Measurements from ENCODE around the gene WDR17.

WDR17 gene

DNA sequence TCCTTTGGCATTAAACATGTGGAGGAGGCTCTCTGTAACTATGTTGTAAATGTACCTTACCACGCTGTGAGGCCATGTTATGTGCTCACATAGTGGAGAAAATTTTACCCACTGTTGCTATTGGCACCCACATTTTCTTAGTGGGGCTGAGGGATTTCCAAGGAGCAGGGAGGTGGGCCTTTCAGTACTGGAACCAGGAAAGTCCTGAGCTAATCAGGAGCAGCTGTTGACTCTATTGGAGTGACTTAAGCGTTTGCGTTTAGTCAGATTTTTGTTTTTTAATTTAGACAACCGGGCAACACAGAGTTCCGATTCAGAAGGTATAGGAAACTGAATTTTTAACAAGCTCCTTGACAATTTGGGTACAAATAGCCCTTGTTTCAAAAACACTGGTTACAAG, 30.7 kb upstream of the WDR17 start:
- no peak overlapping the region for H3K4me3 ChIP-seq (ENCODE audit: control insufficient read depth in 1 of 7, extremely low read depth in 1 of 7, insufficient read depth in 4 of 7, low read depth in 2 of 7, low read length in 6 of 7)
- CTCF ChIA-PET, result interaction anchor here (0.7 to 6.8 kb wide), 8 partner anchors 12 to 310 kb away, joined by 3 to 84 read pairs (median 6); no protein-coding TSS in a partner anchor
- no peak for DNase-seq
- H3K36me3 ChIP-seq (ENCODE audit: control insufficient read depth in 4 of 4, insufficient read depth in 4 of 4, low read length in 3 of 4), result no peaks in the 10 kb centered on the region
- WGBS (ENCODE audit: insufficient coverage), result 93% methylated on average over 5 of the region's 5 CpGs
- POLR2A ChIA-PET, result no interaction called here
- H3K27ac ChIP-seq (ENCODE audit: insufficient read depth in 1 of 2, low read depth in 1 of 2, low read length in 2 of 2, poor library complexity in 1 of 2, severe bottlenecking in 2 of 2), result no peak overlapping the region
- peaks cover 0 to 4% (median 0%) of the 10 kb centered on the region in 4 experiments for H3K4me1 ChIP-seq (ENCODE audit: control extremely low read depth in 1 of 4, control insufficient read depth in 4 of 4, insufficient read depth in 4 of 4, low read length in 3 of 4)
- H3K27me3 ChIP-seq (replicated peaks in 2 of 5; ENCODE audit: control insufficient read depth in 4 of 5, insufficient read depth in 5 of 5, low read length in 4 of 5), result no peaks in the 10 kb centered on the region
- H3K9me3 ChIP-seq (ENCODE audit: control extremely low read depth in 1 of 5, control insufficient read depth in 4 of 5, insufficient read depth in 2 of 5, low read depth in 1 of 5, low read length in 4 of 5), result no peaks in the 10 kb centered on the region

DNA sequence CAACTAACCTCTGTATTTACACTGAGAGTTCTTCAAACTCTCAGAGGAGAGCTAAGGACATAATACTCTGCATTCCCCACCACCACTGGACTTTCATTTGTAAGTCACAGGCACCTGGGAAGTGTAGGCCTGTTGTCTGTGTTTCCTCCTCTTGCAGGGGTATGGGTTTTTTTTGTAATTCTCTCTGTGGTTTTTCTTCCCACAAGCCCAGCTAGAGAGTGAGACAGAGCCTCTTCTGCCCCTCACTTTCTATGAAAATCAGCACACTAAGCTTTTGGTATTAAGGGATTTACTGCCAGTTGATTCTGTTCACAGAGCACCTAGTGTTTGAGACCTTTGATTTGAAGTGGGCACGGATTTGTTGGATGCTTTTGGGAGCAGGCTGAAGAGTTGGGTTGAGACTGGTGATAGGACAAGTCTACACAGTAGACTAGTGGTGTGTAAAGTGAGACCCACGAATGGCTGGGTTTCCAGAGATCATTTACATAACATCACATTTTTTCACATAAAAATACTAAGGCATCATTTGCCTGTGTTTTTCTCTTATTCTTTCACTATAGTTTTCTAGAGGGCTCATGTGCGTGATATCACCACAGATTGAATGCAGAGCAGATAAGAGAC, 28.9 kb upstream of the WDR17 start:
- WGBS (ENCODE audit: insufficient coverage), result 100% methylated on average over 1 of the region's 3 CpGs
- CTCF ChIA-PET, result interaction anchor here (3.6 to 6.8 kb wide), 2 partner anchors 14 to 305 kb away, joined by 39 to 84 read pairs; no protein-coding TSS in a partner anchor

GRCh38 chr4:176038789-176039188, 26.9 kb upstream of the WDR17 start:
- CTCF ChIA-PET, result interaction anchor here (1.3 to 6.8 kb wide), 2 partner anchors 12 to 302 kb away, joined by 3 to 84 read pairs; no protein-coding TSS in a partner anchor
- no peak for DNase-seq

More for the DNA sequence above, 28.9 kb upstream of the WDR17 start:
- POLR2A ChIA-PET, result no interaction called here
- peaks cover 0 to 4% (median 0%) of the 10 kb centered on the region in 4 experiments for H3K4me1 ChIP-seq (ENCODE audit: control extremely low read depth in 1 of 4, control insufficient read depth in 4 of 4, insufficient read depth in 4 of 4, low read length in 3 of 4)
- no peaks in the 10 kb centered on the region for H3K9me3 ChIP-seq (ENCODE audit: control extremely low read depth in 1 of 5, control insufficient read depth in 4 of 5, insufficient read depth in 2 of 5, low read depth in 1 of 5, low read length in 4 of 5)
- no peak overlapping the region for H3K4me3 ChIP-seq (ENCODE audit: control insufficient read depth in 1 of 7, extremely low read depth in 1 of 7, insufficient read depth in 4 of 7, low read depth in 2 of 7, low read length in 6 of 7)
- H3K27me3 ChIP-seq (replicated peaks in 2 of 5; ENCODE audit: control insufficient read depth in 4 of 5, insufficient read depth in 5 of 5, low read length in 4 of 5), result no peaks in the 10 kb centered on the region
- H3K36me3 ChIP-seq (ENCODE audit: control insufficient read depth in 4 of 4, insufficient read depth in 4 of 4, low read length in 3 of 4), result no peaks in the 10 kb centered on the region
- no peak overlapping the region for H3K27ac ChIP-seq (ENCODE audit: insufficient read depth in 1 of 2, low read depth in 1 of 2, low read length in 2 of 2, poor library complexity in 1 of 2, severe bottlenecking in 2 of 2)
- peak in 1 of 3 donors; percentile 8 for DNase-seq

DNA sequence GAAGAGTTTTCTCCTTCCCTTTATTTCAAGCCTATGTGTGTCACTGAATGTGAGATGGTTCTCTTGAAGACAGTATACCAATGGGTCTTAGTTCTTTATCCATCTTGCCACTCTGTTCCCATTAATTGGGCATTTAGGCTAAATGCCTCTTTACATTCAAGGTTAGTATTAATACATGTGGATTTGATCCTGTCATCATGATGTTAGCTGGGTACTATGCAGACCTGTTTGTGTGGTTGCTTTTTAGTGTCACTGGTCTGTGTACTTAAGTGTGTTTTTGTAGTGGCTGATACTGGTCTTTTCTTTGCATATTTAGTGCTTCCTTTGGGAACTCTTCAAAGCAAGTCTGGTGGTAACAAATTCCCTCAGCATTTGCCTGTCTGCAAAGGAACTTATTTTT, 23.4 kb upstream of the WDR17 start:
- no peaks in the 10 kb centered on the region for H3K27me3 ChIP-seq (replicated peaks in 2 of 5; ENCODE audit: control insufficient read depth in 4 of 5, insufficient read depth in 5 of 5, low read length in 4 of 5)
- POLR2A ChIA-PET, result no interaction called here
- CTCF ChIA-PET, result interaction anchor here (0.8 to 1.4 kb wide), 3 partner anchors 12 to 299 kb away, joined by 3 to 4 read pairs (median 3); no protein-coding TSS in a partner anchor
- no peak overlapping the region for H3K27ac ChIP-seq (ENCODE audit: insufficient read depth in 1 of 2, low read depth in 1 of 2, low read length in 2 of 2, poor library complexity in 1 of 2, severe bottlenecking in 2 of 2)
- no peaks in the 10 kb centered on the region for H3K9me3 ChIP-seq (ENCODE audit: control extremely low read depth in 1 of 5, control insufficient read depth in 4 of 5, insufficient read depth in 2 of 5, low read depth in 1 of 5, low read length in 4 of 5)
- H3K36me3 ChIP-seq (ENCODE audit: control insufficient read depth in 4 of 4, insufficient read depth in 4 of 4, low read length in 3 of 4), result no peaks in the 10 kb centered on the region
- H3K4me1 ChIP-seq (ENCODE audit: control extremely low read depth in 1 of 4, control insufficient read depth in 4 of 4, insufficient read depth in 4 of 4, low read length in 3 of 4), result no peaks in the 10 kb centered on the region
- no peak overlapping the region for H3K4me3 ChIP-seq (ENCODE audit: control insufficient read depth in 1 of 7, extremely low read depth in 1 of 7, insufficient read depth in 4 of 7, low read depth in 2 of 7, low read length in 6 of 7)
- no peak for DNase-seq

More at GRCh38 chr4:176038789-176039188, 26.9 kb upstream of the WDR17 start:
- H3K4me1 ChIP-seq (ENCODE audit: control extremely low read depth in 1 of 4, control insufficient read depth in 4 of 4, insufficient read depth in 4 of 4, low read length in 3 of 4), result peaks cover 0 to 4% (median 0%) of the 10 kb centered on the region in 4 experiments
- H3K27ac ChIP-seq (ENCODE audit: insufficient read depth in 1 of 2, low read depth in 1 of 2, low read length in 2 of 2, poor library complexity in 1 of 2, severe bottlenecking in 2 of 2), result no peak overlapping the region
- POLR2A ChIA-PET, result no interaction called here
- no peak overlapping the region for H3K4me3 ChIP-seq (ENCODE audit: control insufficient read depth in 1 of 7, extremely low read depth in 1 of 7, insufficient read depth in 4 of 7, low read depth in 2 of 7, low read length in 6 of 7)
- H3K36me3 ChIP-seq (ENCODE audit: control insufficient read depth in 4 of 4, insufficient read depth in 4 of 4, low read length in 3 of 4), result no peaks in the 10 kb centered on the region
- H3K27me3 ChIP-seq (replicated peaks in 2 of 5; ENCODE audit: control insufficient read depth in 4 of 5, insufficient read depth in 5 of 5, low read length in 4 of 5), result no peaks in the 10 kb centered on the region
- WGBS (ENCODE audit: insufficient coverage), result no CpG with 5 or more reads among the region's 5 CpGs
- H3K9me3 ChIP-seq (ENCODE audit: control extremely low read depth in 1 of 5, control insufficient read depth in 4 of 5, insufficient read depth in 2 of 5, low read depth in 1 of 5, low read length in 4 of 5), result no peaks in the 10 kb centered on the region

- CTCF ChIA-PET, result interaction anchor here (1.5 to 12.2 kb wide), 2 partner anchors 7 to 33 kb away, joined by 3 to 84 read pairs; no protein-coding TSS in a partner anchor
- no peaks in the 10 kb centered on the region for H3K4me1 ChIP-seq (ENCODE audit: control extremely low read depth in 1 of 4, control insufficient read depth in 4 of 4, insufficient read depth in 4 of 4, low read length in 3 of 4)
- POLR2A ChIA-PET, result no interaction called here
These were observed 21.6 kb upstream of the WDR17 start for GRCh38 chr4:176043838-176044588.

DNA sequence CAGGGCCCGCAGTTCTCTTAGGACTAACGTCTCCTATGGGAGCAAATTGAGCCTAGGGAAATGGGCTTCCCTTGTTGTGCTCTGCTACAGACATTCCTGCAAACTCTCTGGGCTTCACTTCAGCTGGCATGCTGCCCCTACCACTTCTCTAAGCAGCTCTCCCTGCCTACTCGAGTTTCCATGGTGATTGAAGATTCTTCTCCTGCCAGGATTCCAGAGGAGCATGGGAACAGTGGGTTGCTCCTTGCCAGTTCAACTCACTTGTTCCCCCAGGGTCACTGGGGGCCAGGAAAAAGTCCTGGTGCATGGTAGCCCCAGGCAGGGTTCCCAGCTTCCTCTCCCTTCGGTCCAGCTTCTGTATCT, 21.1 kb upstream of the WDR17 start:
- WGBS (ENCODE audit: insufficient coverage), result 96% methylated on average over 4 of the region's 4 CpGs
- POLR2A ChIA-PET, result no interaction called here
- no peaks in the 10 kb centered on the region for H3K27me3 ChIP-seq (replicated peaks in 2 of 5; ENCODE audit: control insufficient read depth in 4 of 5, insufficient read depth in 5 of 5, low read length in 4 of 5)
- H3K4me1 ChIP-seq (ENCODE audit: control extremely low read depth in 1 of 4, control insufficient read depth in 4 of 4, insufficient read depth in 4 of 4, low read length in 3 of 4), result no peaks in the 10 kb centered on the region
- no peaks in the 10 kb centered on the region for H3K9me3 ChIP-seq (ENCODE audit: control extremely low read depth in 1 of 5, control insufficient read depth in 4 of 5, insufficient read depth in 2 of 5, low read depth in 1 of 5, low read length in 4 of 5)
- no peak overlapping the region for H3K27ac ChIP-seq (ENCODE audit: insufficient read depth in 1 of 2, low read depth in 1 of 2, low read length in 2 of 2, poor library complexity in 1 of 2, severe bottlenecking in 2 of 2)
- H3K4me3 ChIP-seq (ENCODE audit: control insufficient read depth in 1 of 7, extremely low read depth in 1 of 7, insufficient read depth in 4 of 7, low read depth in 2 of 7, low read length in 6 of 7), result no peak overlapping the region
- no peak for DNase-seq
- CTCF ChIA-PET, result interaction anchor here (1.5 to 12.2 kb wide), 2 partner anchors 7 to 34 kb away, joined by 3 to 84 read pairs; no protein-coding TSS in a partner anchor
- no peaks in the 10 kb centered on the region for H3K36me3 ChIP-seq (ENCODE audit: control insufficient read depth in 4 of 4, insufficient read depth in 4 of 4, low read length in 3 of 4)

More at GRCh38 chr4:176043838-176044588, 21.6 kb upstream of the WDR17 start:
- no peak overlapping the region for H3K27ac ChIP-seq (ENCODE audit: insufficient read depth in 1 of 2, low read depth in 1 of 2, low read length in 2 of 2, poor library complexity in 1 of 2, severe bottlenecking in 2 of 2)
- H3K27me3 ChIP-seq (replicated peaks in 2 of 5; ENCODE audit: control insufficient read depth in 4 of 5, insufficient read depth in 5 of 5, low read length in 4 of 5), result no peaks in the 10 kb centered on the region
- no peak for DNase-seq
- 76% methylated on average over 9 of the region's 9 CpGs for WGBS (ENCODE audit: insufficient coverage)
- H3K4me3 ChIP-seq (ENCODE audit: control insufficient read depth in 1 of 7, extremely low read depth in 1 of 7, insufficient read depth in 4 of 7, low read depth in 2 of 7, low read length in 6 of 7), result no peak overlapping the region
- no peaks in the 10 kb centered on the region for H3K9me3 ChIP-seq (ENCODE audit: control extremely low read depth in 1 of 5, control insufficient read depth in 4 of 5, insufficient read depth in 2 of 5, low read depth in 1 of 5, low read length in 4 of 5)
- H3K36me3 ChIP-seq (ENCODE audit: control insufficient read depth in 4 of 4, insufficient read depth in 4 of 4, low read length in 3 of 4), result no peaks in the 10 kb centered on the region

- no peak overlapping the region for H3K27ac ChIP-seq (ENCODE audit: insufficient read depth in 1 of 2, low read depth in 1 of 2, low read length in 2 of 2, poor library complexity in 1 of 2, severe bottlenecking in 2 of 2)
- DNase-seq, result no peak
- POLR2A ChIA-PET, result no interaction called here
- H3K9me3 ChIP-seq (ENCODE audit: control extremely low read depth in 1 of 5, control insufficient read depth in 4 of 5, insufficient read depth in 2 of 5, low read depth in 1 of 5, low read length in 4 of 5), result no peaks in the 10 kb centered on the region
- H3K4me1 ChIP-seq (ENCODE audit: control extremely low read depth in 1 of 4, control insufficient read depth in 4 of 4, insufficient read depth in 4 of 4, low read length in 3 of 4), result peaks cover 0 to 11% (median 6%) of the 10 kb centered on the region in 4 experiments
- 100% methylated on average over 1 of the region's 4 CpGs for WGBS (ENCODE audit: insufficient coverage)
- no peaks in the 10 kb centered on the region for H3K36me3 ChIP-seq (ENCODE audit: control insufficient read depth in 4 of 4, insufficient read depth in 4 of 4, low read length in 3 of 4)
- no peak overlapping the region for H3K4me3 ChIP-seq (ENCODE audit: control insufficient read depth in 1 of 7, extremely low read depth in 1 of 7, insufficient read depth in 4 of 7, low read depth in 2 of 7, low read length in 6 of 7)
- CTCF ChIA-PET, result interaction anchor here (12.2 kb wide), 1 partner anchor 11 kb away, joined by 84 read pairs; no protein-coding TSS in a partner anchor
- no peaks in the 10 kb centered on the region for H3K27me3 ChIP-seq (replicated peaks in 2 of 5; ENCODE audit: control insufficient read depth in 4 of 5, insufficient read depth in 5 of 5, low read length in 4 of 5)
These were observed 17.0 kb upstream of the WDR17 start for GRCh38 chr4:176048631-176049030.

Measured in common myeloid progenitor, CD34-positive (primary cell).